GM19463 (cell line): ENCODE data around the gene KLHL6.

ENCODE experiments used
- ATAC-seq: cut with Tn5 transposase; IDR thresholded peaks from one replicate; pipeline ENCODE4 v1.9.1; 2021; ENCODE audit warnings: mild to moderate bottlenecking, moderate library complexity; ENCODE audit not compliant: unreplicated experiment

The KLHL6 gene

DNA sequence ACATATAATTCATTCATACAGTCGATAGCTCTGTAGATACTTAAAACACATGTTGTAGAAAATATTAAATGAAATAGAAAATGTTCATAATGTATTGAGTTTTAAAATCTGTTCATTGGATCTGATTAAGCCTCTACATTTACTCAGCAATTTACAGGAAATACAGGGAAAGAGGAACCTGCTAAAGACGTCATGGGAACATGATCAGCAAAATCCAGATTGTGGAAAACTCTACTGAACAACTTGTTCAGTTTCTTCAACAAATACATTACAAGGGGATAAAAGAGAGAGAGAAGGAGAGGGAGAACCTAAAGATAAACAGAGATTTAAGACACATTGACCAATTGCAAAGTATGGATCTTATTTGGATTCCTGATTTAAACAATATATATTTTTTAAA lies 46.7 kb downstream of the KLHL6 start:
- no peak for ATAC-seq

DNA sequence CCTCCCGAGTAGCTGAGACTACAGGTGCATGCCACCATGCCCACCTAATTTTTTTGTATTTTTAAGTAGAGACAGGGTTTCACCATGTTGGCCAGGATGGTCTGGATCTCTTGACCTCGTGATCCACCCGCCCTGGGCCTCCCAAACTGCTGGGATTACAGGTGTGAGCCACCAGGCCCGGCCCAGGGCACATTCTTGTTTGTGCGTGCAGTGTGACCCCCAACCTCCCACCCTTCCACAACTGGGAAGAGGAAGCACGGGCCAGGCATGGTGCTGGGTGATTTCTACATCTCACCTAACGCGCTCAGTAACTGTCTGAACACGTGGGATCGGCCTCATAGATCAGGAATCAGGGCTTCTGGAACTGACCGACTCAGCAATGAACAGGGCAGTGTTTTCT lies 48.0 kb downstream of the KLHL6 start:
- no peak for ATAC-seq

DNA sequence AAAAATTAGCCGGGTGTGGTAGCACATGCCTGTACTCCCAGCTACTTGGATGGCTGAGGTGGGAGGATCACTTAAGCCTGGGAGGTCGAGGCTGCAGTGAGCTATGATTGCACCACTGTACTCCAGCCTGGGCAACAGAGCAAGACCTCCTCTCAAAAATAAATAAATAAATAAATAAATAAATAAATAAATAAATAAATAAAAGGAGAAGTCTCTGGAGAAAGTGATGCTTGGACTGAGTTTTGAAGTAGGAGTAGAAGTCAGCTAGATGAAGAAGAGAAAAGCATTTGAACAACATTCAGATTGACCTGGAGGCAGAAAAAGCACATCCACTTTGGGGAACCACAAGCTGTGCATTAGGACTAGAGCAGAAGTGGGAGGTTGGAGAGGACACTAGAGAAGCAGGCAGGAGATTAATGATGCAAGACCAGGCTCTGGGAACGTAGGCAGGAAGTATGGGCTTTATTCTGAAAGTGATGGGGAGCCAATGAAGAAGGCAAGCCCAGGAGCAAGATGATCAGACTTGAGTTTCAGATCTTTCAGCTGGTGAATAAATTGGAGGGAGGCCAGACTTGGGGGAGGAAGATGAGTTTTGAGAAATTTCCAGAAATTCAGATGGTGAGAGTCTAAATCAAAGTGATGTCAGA lies 48.7 kb downstream of the KLHL6 start:
- no peak for ATAC-seq

DNA sequence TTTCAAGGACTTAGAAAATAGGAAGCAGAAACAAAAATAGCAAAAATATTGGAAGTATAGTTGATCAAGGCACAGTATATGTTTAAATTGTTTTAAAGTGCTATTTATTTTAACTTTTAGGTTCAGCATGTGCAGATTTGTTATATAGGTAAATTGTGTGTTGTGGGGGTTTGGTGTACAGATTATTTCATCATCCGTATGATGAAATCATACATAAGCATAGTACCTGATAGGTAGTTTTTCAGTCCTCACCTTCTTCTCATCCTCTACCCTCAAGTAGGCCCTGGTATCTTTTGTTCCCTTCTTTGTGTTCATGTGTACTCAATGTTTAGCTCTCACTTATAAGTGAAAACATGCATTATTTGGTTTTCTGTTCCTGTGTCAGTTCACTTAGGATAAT lies 50.9 kb downstream of the KLHL6 start:
- no peak for ATAC-seq

DNA sequence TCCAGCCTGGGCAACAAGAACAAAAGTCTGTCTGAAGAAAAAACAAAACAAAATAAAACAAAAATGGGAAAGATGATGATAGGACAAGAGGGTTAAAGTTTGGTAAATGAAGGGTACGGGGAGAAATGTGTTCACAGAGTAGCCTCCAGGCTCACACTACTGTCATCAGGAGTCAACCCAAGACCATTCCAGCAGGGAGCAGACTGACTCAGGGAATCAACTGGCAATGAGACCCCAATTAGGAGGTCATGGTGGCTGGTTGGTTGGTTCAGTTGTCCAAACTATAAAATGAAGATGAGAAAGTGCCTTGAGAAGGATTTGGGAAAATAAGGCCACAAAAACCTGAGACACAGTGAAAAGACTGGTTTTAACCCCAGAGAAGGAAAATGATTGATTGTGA lies 51.8 kb downstream of the KLHL6 start:
- ATAC-seq, result no peak

DNA sequence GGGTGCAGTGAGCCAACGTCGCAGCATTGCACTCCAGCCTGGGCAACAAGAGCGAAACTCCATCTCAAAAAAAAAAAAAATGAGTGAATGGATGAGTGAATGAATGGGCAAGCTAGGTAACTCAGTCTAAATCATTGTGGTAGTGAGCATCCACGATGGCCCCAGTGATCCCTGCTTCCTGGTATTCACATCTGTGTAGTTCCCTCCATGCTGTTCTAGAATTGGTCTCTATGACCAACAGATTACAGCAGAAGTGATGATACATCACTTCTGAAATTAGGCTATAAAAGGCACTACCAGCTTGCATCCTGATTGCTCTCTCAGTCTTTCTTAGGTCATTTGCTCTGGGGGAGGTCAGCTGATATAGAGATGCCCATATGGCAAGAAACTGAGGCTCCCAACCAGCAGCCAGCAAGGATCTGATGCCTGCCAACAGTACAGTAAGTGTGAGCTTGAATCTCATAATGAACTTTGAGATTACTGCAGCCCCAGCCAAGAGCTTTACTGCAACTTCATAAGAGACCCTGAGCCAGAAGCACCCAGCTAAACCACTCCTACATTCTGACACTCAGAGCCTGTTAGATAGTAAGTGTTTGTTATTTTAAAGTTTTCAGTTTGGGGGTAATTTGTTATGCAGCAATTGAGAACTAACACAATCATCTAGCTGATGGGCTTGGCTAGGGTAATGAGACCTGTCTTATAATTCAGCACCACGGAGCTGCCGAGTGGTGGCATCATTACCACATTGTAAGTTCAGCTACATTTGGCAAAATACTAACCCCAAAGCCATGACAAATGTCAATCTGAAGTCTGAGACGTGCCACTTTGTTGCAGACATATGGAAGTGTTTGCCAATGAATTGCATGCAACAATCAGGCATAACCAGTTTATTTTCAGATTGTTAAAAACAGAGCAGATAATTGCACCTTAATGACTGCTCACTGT lies 53.0 kb downstream of the KLHL6 start:
- ATAC-seq, result no peak

DNA sequence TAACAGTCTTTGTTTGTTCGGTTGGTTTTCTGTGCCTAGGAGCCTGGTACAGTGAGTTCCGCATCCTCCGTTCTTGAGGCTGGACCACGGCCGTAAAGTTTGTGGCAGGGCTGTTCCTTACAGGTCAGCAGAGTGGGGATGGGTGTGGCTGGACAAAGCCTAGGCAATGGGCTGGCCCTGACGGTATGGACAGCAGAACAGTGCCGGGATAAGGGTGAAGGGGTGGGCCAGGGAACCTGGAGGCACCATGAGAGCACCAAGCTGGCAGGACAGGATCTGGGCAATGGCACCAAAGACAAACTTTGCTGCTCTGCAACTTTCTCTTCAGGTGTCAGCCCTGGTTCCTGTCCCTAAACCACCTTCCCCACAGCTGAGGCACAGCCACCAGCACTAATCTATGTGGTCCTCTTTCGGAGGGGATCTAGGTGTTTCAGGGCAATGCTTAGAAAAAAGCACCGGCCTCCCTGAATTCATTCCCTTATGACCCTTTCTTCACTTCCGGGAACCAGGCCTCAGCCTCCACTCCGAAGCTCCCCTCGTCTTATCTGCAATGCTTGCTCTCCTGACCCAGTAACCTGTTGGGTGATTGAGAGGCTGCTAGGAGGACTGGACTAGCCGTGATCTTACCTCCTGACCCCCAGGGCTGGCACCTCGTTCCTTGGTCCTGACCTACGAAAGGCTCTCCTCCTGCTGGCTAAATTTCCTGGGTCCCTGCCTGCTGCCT lies 54.4 kb downstream of the KLHL6 start:
- no peak for ATAC-seq

DNA sequence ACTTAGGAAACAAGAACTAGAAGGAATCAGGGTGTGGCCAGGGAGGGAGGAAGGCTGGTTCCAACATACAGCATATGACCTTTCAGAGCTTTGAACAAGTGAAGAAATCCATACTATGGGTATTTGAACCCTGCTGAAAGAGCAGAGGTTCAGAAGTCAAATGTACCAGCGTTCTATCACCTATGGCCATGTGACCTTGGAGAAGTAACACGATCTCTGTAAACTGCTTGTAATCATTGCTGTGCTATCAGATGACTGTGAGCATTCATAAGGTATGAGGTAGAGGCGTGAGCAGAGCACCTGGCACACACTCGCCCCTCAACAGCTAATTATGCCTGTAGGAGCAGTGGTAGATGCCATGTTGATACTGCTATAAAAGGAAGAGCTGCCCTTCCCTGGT lies 55.2 kb downstream of the KLHL6 start:
- ATAC-seq, result no peak

DNA sequence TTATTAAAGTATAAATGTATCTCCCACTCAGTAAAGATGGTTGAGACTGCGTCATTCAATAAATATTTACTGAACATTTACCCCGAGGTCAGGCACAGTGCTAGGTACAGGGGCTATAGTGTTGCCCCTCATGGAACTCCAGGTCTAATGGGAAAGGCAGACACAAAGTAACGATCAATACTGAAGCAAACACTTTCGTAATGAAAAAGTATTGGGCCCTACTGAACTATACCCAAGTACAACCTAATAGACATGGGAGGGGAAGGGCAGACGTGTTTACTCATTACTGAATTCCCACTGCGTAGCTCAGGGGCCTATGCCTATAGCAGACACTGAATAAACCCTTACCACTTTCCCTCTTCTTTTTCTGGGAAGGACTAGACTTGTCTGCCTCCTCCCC lies 56.9 kb downstream of the KLHL6 start:
- ATAC-seq, result no peak

DNA sequence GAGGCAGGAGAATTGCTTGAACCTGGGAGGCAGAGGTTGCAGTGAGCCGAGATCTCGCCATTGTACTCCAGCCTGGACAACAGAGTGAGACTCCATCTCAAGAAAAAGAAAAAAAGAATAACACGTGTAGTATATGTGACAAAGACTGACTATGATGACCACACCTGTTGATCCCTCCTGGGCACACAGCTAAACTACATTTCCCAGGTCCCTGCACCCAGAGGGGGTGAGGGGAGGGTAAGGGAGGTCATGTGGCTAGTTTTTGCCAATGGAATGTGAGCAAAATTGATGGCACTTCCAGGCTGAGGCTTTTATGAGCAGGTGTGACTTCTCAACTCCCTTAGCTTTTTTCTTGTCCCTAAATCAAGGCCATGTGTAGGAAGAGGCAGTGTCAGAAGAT lies 58.2 kb downstream of the KLHL6 start:
- ATAC-seq, result no peak

DNA sequence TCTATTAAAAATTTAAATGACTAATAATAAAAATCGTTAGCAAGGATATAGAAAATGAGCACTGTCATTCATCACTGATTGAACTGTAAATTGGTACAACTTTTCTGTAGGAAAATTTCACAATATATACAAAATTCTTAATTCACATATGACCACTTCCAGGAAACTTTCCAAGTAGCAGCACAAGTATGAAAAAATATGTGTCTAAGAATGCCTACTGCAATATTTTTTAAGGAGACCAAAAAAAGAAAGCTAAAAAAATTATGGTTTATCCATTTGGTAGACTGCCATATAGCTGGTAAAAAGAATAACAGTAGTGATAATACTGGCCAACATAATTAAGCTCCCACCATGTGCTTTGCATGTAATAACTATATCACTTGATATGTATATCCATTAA lies 59.2 kb downstream of the KLHL6 start:
- no peak for ATAC-seq

DNA sequence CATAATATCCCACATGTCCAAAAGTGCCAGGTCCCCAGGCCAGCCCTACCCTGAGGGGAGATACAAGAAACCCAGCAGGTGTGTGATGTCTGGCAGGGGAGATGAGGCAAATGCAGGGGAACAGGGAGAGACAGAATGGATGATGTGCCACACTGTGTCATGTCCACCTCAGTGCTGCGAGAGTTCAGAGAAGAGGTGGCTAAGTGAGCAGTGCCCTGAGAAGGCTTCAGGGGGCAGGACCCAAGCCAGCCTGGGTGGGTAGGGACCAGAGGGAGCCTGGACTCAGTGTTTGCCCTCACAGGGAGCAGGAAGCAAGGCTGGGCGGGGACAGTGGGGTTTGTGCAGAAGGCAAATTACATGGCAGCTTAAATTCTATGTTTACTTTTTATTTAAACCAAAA lies 61.2 kb downstream of the KLHL6 start:
- no peak for ATAC-seq

DNA sequence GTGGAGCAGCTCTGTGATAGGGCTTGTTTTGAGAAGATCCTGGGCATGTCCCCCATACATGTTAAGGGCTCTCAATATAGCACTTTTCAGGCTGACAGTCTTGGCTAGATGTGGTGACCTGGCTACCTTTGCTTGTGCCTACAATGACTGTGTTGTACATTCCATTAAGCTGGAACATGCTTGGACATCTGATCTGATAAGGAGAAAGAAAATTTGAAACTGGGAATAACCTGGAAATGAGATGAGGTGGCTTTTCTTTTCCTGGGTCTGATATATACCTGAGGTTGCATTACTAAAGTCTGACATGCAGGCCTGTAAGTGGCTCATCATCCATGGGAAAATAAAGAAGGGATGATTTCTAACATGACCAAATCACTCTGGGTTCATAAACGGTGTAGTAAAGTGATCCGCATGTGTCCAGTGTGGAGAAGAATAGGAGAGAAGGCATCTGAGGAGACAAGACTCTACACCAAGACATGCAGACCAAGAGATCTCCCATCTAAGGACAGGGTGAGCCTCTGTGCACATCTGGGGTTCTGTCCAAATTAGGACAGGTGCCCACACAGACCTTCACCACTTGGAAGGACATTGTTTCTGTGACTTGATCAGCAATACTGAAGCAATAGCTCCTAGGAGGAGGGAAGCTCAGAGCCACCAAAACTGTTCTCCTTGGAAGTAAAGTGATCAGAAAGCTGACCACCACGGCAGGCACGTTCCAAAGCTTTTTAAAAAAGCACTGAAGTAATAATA lies 62.0 kb downstream of the KLHL6 start:
- no peak for ATAC-seq

DNA sequence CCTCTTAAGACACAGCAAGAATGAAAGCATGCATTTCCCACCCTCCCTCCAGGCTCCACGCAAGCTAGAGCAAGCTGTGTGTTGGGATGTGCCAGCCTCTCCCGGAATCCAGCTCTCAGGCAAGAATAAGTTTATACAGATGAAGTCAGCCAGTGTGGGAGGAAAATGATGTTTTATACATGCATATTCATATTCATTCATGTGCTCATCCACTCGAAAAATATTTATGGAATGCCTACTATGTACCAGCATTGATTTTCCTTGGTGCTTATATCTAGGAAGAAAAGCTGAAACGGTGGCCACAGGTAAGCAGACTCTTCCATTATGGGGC lies 62.7 kb downstream of the KLHL6 start:
- no peak for ATAC-seq

DNA sequence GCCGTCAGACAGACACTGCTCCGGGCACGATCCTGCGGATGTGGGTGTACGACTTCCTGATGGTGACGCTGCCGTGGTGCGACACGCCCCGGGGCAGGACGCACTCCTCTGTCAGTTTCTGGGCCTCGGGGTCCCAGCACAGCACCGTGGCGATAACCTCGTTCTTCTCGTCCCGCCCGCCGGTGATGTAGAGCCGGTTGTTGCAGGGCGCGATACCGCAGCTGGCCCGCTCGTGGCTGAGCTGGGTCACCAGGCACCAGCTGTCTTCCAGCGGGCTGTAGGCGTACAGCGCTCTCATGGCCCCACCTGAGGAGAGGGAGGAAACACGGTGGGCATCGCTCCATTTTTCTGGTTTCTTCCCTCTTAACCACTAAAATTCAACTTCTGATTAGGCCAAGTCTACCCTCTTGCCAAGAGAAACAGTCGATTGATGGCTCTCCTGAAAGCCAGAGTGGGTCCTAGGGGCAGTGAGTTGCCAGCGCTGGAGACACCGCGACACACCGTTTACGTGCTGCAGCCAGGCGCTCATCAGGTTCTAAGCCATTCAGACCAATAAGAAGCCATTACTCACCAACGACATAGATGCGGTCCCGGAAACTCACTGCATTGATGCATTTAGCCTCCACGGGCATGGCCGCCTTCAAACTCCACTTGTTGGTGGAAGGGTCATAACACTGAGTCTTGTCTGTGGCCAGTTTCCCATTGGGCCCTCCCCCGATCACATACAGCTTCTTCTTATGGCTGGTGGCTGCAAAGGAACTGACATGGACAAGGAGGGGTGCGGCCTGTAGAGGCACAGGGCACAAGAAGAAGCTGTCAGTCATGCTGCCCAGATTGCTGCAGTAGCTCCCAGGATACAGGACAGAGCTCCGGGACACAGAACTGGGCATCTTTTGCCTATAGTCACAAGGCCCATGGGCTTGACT lies 63.3 kb downstream of the KLHL6 start:
- ATAC-seq, result no peak

DNA sequence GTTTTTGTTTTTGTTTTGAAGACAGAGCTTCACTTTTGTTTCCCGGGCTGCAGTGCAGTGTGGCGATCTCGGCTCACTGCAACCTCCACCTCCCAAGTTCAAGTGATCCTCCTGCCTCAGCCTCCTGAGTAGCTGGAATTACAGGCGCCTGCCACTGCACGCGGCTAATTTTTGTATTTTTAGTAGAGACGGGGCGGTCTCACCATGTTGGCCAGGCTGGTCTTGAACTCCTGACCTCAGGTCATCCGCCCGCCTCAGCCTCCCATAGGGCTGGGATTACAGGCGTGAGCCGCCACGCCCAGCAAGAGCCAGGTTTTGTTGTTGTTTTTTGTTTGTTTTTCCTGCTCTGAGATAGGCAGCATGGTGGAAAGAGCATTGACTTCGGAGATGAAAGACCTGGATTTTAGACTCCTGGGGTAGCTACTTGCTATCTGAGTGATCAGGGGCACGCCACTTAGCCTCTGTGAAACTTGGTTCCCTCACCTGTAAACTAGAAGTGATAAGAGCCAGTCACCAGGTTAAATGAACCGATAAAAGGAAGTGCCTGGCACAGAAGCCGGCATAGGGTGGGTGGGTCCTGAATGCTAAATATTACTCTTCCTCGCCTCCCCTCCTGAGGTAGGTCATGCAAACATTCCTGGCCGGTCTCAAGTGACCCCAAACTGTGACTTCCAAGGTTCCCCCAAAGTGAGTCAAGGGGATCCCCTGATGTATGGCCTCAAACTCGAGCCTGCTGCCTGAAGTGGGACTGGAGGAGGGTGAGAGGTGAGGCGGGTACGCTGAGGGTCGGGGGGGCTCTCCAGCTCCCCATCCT lies 64.2 kb downstream of the KLHL6 start:
- no peak for ATAC-seq

DNA sequence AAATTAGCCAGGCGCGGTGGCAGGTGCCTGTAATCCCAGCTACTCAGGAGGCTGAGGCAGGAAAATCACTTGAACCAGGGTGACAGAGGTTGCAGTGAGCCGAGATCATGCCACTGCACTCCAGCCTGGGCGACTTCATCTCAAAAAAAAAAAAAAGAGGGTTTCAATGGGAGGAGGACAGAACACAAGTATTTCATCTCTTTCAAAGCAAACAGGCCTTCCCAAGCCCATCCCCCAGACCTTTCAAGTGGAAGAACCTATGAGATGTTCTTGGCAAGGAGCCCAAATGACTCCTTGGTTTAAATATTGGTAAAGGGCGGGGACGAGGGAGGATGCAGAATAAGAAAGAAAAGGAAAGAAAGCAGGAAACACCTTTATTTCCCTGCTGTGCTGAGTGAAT lies 64.9 kb downstream of the KLHL6 start:
- no peak for ATAC-seq

DNA sequence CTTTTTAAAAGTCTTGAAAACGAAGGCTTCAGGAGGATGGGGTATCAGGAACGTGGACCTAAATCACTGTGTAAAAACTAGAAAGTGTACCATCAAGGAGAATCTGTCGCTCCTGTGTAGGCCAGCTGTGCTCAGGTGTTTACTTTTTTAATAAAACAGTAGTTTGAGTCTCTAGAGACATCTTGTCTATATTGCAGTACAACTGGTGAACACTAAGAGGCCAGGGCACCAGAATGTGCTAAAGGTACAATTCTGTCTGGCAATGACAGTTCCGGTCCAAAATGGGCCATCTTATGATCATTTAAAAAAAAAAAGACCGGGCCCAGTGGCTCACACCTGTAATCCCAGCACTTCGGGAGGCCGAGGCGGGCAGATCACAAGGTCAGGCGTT lies 65.3 kb downstream of the KLHL6 start:
- ATAC-seq, result no peak

DNA sequence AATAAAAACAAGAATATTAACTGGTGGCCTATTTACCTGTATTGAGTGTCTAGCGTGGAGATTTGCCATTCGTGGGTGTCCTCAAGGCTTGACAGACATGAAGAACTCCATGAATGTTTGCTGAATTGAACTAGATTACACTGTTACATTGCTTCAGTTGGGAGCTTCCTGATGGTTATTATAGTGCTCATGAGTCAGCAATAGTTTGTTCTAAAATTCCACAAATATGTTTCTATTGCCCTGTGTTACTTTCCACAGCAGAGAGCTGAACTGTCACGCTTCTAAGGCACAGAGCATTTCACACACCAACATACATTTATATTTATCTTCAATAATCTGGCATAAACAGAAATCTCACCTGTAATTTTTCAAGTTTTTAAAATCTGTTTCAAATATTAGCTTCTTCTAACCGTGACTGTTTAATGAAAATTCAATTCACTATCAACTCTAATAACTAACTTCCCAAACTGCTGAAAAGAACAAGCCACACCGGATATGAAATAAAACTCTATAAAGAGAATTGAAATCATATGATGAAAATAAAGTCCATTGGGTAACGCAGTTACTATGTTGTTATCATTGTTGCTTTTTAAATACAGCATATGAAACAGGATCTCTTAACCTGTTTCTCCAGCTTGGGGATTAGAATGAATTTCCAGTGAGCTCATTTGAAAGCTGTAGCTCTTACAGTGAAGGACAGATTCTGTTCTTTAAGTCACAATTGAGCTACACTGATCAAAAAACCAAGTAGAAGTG lies 65.9 kb downstream of the KLHL6 start:
- ATAC-seq, result no peak
